HG03025 (cell line): ENCODE results near the gene TRERF1.

Experiments
- ATAC-seq: cut with Tn5 transposase; IDR thresholded peaks from one replicate; pipeline ENCODE4 v1.9.1; 2021; ENCODE audit warnings: mild to moderate bottlenecking, moderate library complexity; ENCODE audit not compliant: unreplicated experiment, low FRiP score

TRERF1 gene

DNA sequence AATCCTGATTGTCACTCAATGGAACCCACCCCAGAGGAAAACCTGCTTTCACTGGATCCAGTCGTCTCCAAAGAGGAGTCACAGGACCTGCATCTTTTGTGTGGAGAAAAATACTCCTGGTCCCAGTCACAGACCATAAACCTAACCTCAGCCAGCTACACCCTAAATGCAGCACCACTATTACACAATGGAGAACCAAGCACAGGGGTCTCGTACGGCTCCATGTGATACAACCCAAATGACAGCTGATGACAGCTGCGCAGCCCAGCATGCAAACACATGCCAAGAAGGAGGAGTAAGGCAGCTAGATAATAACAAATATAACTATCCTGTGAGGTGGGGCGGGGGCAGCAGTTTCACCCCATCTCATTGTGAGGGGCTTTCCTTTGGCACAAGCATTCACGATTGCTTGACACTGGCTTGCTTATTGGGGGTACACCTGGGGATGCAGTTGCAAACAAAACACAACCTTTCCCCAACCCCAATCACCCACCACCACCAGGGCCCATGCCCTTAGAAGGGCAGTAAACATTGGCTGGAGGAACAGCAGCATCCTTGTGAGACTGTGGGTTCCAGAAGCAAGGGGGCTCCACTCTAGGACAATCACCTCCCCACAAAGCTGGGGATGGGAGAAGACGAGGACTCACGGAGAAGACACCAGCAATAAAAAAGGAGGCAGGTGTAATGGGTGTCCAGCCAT lies 51.5 kb downstream of the TRERF1 start:
- ATAC-seq = no peak

DNA sequence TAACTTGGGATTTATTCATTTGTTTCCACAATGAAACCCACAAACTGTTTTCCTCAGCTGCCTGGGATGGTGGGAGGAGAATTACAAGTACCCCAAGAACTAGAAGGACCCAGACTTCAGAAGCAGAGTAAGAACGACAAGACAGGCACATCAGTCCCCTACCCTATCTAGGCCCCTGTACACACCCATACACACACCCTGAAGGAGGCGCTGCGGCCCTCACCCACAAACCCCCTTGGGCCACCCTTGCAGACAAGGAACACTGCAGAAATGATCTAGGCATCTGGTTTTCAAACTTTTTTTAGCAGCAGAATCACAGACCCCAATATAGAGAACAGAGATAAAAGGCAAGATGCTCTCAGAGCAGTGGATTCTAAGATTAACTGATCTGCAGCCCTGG lies 55.0 kb downstream of the TRERF1 start:
- no peak for ATAC-seq

DNA sequence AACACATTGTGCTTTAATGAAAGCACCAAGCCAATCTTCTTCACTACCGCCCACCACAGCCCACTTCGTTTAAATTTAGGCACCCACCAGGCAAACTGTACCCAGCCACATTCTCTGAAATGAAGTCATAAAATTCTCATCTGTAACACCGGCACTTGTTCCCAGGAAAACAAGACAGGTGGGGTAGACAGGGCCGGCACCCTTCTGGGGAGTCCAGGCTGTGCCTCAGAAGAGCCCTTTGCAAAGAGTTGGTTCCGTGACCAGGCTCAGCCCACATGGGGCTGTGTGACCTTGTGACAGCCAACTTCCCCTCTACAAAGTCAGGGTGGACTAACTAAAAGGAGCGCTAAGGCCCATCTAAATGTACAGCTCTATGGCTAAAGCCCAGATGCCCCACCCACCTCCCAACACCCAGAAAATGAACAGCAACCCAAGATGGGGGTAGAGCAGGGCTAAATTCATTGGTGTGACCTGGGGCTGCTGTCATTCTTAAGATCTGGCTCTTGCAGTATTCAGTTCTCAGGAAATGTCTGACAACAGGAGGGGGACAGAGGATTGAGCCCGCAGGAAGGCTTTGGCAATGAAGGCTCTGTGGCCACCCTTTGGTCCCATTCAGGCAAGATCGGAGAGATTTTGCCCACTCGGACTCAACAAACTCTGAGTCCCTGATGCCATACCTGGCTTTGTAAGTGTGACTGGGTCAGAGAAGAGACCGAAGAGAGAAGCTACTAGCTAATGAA lies 56.7 kb downstream of the TRERF1 start:
- no peak for ATAC-seq

DNA sequence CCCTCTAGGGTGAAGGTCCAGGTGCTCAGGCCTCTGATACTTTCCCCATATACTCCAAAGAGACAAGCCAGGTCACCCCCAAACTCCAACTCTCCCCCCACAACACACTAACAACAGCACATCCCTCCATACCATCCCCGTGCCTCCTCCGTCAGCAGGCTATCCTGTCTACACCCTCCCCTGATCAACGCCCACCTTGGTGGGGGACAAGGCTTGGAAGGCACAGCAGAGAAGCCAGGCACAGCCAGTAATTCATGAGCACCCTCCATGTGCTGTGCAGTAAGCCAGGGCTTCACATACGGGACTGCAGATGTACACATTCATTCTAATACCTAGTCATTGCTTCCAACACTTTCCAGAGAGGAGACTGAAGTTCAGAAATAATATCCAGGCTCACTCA lies 57.6 kb downstream of the TRERF1 start:
- ATAC-seq = no peak

DNA sequence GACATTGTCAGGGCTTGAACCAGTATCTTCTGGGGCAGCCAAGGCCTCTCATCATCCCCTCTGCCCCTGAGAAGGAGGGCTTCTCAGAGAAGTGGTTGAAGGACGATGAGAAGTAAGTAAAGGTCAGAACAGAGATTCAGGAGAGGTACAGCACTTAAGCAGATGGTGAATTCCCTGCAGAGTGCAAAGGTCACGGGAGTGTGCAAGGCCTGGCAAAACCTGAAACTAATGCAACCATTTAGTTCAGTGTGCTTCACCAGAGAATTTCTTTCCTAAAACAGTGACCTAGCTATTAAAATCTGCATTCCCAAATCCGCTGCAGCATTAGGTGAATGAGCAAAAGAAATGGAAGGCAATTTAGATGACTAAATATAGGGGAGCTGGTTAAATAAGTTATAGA lies 58.4 kb downstream of the TRERF1 start:
- no peak for ATAC-seq

DNA sequence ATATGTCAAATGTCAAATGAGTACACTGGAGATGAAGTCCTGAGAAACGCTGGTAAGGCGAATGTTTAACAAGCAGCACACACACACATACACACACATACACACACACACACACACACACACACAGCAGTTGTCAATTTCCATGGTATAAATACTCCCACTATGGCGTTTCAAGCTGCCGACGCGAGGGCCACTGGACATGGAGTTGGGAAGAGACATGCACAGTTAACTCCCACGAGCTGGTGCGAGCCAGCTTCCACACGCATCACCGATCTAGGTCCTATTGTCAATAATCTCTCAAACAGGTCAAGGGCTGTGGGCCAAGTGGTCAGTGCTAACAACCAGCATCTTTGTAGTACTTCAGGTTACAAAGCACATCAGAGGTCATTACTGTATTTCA lies 58.9 kb downstream of the TRERF1 start:
- no peak for ATAC-seq

DNA sequence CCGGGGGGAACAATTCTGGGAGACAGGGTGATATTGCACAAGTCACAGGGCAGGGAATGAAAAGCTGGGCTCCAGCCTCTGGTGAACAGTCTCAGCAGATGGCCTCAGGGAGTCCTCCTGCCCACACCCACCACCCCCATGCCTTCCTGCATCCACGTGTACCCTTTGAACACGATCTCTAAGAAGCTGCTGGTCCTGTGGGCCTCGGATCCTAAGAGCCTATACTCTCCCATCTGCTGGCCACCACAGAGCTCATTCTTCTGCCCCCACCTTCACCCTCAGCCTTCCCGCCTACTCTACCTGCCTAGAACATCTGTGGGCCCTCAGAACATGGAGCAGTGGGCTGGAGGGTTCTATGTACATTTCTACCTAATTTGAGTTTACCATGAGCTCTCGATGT lies 60.3 kb downstream of the TRERF1 start:
- ATAC-seq = no peak

DNA sequence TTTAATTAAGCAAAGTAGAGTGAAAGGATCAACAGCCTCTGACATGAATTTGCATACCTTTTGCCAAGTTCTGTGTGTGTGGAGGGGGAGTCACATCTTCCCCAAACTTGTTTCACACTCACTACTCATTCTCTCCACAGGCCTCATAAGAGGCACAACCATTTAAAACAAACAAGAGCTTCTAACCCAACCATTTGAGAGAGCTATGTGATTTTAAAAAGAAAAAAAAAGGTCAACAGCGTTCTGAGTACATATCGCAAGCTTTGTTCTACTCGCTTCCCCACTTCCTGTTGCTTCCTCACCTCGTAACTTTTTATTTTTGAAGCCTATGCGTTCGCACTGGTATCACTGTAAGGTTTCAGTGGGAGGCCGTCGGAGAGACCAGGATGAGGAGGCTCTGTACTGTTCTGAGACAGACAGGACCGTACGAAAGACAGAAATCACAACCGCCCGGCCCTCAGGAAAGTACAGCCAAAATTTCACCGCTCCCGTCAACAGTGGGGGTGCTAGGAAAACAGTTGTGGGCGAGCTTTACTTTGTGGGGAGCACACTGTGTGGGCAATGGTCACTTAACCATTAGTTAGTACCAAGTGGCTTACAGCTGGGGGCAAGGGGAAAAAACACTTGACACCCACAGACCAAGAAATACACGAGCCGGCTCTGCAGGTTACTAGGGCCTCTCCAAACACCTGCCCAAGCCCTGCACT lies 61.3 kb downstream of the TRERF1 start:
- ATAC-seq = peak; percentile 50

DNA sequence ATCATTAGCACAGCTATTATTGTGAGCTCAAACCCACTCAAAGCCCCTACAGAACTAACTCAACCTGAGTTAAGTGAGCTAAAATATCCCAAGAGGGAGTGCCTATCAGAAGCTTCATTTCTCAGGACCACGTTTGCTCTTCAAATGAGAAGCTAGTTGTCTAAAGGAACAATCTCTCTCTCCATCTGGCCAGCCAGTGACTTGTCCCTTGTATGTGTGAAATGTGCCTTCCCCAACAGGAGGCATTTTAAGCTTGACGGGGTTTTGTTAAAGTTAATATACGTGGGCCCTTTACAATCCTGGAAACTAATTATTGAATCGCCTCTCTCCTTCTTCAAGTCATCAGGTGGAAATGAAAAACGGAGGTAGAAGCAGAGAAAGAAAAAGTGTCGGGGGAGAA lies 62.0 kb downstream of the TRERF1 start:
- ATAC-seq = peak; percentile 3

DNA sequence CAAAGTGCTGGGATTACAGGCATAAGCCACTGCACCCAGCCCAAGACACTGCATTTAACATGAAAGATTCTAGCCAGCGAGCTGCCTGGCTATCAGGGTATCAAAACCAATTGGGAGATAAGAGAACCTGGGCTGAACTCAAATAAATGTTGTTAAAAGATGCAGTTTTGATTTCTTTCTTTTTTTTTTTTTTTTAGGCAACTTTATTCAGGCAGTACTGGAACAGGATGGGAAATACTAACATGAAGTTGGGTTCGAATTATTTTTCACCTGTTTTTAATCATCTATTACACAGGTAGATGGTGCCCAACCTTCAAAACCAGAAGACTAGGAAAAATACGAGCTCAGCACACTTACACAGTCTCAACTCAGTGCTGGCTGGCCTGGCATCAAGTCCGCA lies 63.7 kb downstream of the TRERF1 start:
- no peak for ATAC-seq

DNA sequence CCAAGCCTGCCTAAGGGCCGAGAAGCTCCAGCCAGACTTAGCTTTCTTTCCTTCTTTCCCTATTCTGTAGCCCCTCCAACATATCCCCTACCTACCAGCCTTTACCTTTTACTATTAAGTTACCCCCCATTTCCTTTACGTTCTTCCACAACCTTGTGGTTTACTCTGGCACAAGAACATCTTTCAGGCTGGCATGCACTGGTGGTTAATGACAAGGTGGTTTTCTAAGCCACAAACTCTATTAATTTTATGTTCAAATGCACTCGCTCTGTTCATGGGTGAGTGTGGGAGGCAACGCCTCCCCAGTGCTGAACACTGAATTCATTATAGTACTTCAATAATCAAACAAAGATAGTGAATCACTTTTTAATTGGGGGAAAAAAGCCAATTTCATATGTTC lies 64.4 kb downstream of the TRERF1 start:
- ATAC-seq = no peak

DNA sequence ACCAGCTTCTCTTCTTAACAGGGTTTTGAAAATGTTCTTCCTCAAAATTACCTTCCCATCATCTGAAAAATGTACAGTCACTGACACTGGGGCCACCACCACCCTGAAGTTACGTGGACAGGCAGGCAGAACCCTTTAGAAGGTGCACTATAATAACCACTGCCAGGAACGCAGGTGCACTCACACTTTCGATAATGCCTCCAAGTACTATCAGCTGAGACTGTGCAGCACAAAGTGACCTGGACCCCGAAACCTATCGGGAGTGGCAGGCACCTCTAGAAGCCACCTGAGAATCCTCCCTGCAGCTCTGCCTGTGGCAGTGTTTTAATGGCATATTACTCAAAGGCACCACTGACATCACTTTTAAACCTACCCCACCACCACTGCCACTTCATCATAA lies 66.4 kb downstream of the TRERF1 start:
- ATAC-seq = no peak

DNA sequence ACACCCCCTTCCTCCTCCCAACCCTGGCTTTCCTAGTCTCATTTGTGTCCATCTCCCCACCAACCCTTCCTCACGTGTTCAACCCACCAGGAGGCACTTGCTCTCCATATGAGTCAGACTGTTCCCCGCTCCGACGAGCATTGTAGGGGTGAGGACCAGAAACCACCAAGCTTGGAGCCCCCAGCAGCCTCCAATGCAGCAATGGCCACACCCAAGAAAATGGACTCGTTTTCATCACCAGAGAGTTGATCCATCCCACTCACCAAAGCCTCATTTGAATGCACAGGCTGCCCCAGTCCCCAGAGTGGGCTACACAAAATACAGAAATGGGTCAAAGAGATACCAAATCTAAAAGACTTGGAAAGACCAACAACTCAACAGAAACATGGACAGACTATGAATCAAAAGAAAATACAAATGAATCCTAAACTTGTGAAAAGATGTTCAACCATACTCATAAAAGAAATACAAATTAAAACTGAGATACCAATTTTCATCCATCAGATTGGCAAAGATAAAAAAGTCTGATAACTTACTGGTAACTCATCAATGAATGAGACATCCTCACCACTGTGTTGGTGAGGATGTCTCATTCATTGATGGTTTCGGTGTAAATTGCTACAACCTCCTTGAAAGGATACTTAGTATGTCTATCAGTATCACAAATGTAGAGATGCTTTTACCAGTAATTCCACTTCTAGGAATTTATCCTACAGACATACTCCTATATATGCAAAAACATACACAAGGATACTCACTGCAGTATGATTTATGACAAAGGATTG lies 68.1 kb downstream of the TRERF1 start:
- ATAC-seq = no peak

DNA sequence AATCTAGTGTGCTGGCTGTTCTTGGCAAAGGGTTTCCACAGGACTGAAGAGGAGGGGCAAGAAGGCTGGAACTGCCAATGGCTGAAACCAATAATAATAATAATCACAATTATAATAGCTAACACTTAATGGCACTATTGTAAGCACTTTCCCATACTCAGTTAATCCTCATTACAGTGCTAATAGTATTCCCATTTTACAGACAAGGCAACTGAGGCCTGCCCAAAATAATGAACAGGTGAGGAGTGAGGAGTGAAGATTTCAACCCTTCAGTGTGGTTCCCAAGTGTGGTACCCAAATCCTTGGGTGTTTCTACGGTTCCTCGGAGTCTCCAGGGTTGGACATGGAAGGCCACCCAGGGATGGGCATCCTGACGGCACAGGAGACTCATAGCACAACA lies 69.9 kb downstream of the TRERF1 start:
- no peak for ATAC-seq

DNA sequence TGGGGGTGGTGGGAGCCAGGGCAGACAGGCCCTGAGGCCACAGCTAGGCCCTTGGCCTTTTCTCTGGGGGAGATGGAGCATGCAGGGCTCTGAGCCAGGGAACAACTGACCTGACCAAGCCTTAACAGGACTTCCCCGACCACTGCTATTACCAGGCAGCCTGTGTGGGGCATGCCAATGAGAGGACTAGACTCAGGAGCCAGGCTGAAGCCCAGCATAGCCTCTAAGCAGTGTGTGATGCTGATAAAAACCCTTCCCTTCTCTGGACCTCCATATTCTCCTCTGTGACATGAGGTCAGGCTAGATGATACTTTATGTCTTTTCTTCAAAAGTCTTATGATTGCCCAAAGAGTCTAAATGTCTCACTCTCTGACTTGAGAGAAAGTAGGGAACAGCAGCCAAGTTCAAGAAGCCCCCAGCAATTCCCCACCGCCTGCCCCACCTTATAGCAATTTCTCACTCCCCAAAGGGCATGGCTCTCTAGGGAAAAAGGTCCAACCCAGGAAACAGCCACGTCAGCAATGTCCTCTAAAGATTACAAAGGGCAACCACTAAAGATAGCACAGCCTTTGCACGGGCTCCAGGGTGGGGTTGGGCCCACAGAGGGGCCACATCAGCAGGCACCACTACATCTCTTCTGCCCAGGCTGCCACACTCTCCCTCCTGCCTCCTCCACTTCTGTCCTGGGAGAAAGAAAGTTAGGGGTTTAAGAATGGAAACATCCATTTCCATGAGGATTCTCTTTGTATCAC lies 71.3 kb downstream of the TRERF1 start:
- no peak for ATAC-seq

DNA sequence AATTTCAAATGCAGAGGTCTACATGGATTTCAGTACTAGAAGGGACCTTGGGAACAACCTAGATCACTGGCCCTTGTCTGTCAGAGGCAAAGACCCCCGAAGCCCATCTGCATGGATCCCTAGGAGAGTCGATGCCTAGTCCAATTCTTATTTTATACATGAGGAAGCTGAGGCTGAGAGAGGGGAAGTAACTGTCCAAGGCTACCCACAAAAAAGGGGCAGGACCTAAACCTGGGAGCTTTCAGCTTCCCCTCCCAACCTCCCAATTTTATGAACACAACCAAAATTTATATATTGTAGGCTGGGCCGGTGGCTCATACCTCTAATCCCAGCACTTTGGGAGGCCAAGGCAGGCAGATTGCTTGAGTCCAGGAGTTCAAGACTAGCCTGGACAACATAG lies 73.2 kb downstream of the TRERF1 start:
- ATAC-seq = no peak

DNA sequence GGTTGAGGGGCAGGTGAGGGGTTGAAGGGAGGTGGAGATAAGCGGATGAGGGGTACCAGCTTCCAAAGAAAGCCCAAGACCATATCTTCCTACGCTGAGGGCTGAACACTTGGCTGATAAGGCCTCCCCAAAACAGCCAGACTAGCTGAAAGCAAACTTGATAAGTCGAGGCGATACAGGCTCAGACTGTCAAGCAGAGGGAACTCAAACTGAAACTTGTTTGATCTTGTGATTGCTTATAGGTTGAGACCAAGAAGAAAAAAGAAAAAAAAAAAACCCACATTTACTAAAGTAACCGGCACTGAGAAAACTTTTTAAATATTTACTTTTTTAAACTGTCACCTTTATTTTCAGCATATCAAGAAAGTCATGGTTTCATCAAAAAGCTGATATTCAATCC lies 73.6 kb downstream of the TRERF1 start:
- ATAC-seq = no peak

DNA sequence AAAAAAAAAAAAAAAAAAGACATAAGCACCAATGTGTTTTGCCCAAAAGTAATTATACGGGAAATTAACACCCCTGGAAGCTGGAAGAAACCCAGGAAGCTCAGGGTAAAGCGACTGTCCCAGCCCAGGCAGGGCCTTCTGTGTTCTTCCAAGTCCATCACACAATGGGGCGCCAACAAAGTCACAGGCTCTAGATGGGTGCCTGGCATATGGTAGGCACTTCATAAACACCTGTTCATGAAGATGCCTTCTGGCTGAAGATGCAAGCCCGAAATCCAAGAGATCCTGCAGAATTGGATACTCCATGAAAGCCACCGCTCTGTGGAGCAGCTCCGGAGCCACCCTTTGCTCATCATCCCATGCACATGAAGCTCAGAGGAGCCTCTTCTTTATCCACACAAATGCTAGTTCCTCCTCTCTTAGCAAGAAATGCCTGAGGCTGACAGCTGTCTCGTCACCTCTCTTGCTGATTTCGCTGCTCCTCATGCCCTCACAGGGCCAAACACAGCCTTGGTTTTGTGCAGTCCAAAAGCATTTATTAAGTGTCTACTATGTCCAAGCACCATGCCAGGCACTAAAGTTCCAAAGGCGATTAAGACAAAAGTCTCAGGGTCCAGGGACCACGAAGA lies 76.6 kb downstream of the TRERF1 start:
- no peak for ATAC-seq

DNA sequence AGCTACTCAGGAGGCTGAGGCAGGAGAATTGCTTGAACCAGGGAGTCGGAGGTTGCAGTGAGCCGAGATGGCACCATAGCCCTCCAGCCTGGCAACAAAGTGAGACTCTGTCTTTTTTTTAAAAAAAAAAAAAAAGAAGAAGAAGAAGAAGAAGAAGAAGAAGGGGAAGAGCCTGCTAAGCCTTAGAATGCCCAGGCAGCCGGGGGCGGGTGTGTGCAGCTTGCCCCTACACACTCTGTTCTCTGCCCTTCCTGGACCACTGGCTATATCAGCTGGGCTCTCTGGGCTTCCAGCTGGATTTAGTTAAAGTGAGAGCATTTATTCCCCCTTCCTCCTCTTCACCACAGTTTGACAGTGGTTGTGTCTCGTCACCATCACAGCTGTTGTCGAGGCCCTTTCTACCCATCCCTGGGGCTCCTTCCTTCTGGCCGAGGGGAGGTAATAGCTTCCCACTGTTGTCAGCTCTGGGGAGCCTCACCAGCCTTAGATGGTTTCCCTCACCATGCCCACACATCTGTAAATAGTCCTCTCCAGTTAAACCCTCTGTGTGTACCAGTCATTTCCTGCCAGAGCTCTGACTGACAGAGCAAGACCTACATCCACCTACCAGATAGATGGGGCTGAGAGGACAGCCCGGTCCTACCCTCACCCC lies 77.6 kb downstream of the TRERF1 start:
- ATAC-seq = no peak
